IMR-90 (cell line): ENCODE data around the gene PPM1F. TPM values are rescaled to one million over a fixed set of nuclear protein-coding genes. Genes with fewer than 3 reads are reported as not detected.

ENCODE experiments used
- ATAC-seq: fragments of 200-7000 bp; cut with Tn5 transposase; 2 replicates; pipeline ENCODE4 v1.9.1; 2020; ENCODE audit warnings: low read depth, mild to moderate bottlenecking, moderate library complexity
- BruUV-seq: library from RNA; stranded (reverse); fragments of 400-500 nt; replicated peaks from 2 replicates; lab custom pipeline; 2021; lab: Mats Ljungman, UMichigan
- CTCF ChIA-PET: fragments of 300-600 bp; formaldehyde crosslinking; extraction: SDS; loops from one replicate; lab custom pipeline; 2021; ENCODE audit warnings: antibody characterized with exemption; lab: Yijun Ruan, JAX
- POLR2A ChIA-PET: fragments of 300-600 bp; sonication (Branson Sonifier 250); formaldehyde crosslinking; loops from one replicate; lab custom pipeline; 2022; ENCODE audit warnings: antibody characterized with exemption; ENCODE audit not compliant: unreplicated experiment; lab: Charles Lee
- DNase-seq: peaks from one replicate; pipeline ENCODE4 v3.0.0; 2013
- H2AFZ ChIP-seq: replicated peaks from 2 replicates; pipeline ENCODE3; 2013; ENCODE audit warnings: low read length, mild to moderate bottlenecking; ENCODE audit not compliant: poor library complexity
- H2AK5ac ChIP-seq: 2 replicates; pipeline ENCODE4 v1.6.1; 2013; ENCODE audit warnings: low read depth, low read length, inconsistent platforms
- H2AK9ac ChIP-seq: replicated peaks from 2 replicates; pipeline ENCODE3; 2013; ENCODE audit warnings: mild to moderate bottlenecking, low read depth, low read length, moderate library complexity; ENCODE audit not compliant: poor library complexity
- H2BK120ac ChIP-seq: 2 replicates; pipeline ENCODE4 v1.6.1; 2013; ENCODE audit warnings: low read depth, low read length, inconsistent platforms
- H2BK15ac ChIP-seq: 3 replicates; pipeline ENCODE4 v1.6.1; 2013; ENCODE audit warnings: low read depth, low read length, inconsistent platforms
- H2BK20ac ChIP-seq: 2 replicates; pipeline ENCODE4 v1.6.1; 2013; ENCODE audit warnings: low read depth, mild to moderate bottlenecking, inconsistent platforms, low read length, moderate library complexity
- H2BK5ac ChIP-seq: 2 replicates; pipeline ENCODE4 v1.6.1; 2013; ENCODE audit warnings: mild to moderate bottlenecking, low read depth, low read length, inconsistent platforms; ENCODE audit not compliant: poor library complexity, severe bottlenecking
- H3K14ac ChIP-seq: replicated peaks from 2 replicates; pipeline ENCODE4 v1.6.1; 2013; ENCODE audit warnings: low read depth, low read length, inconsistent platforms
- H3K18ac ChIP-seq: 2 replicates; pipeline ENCODE4 v1.6.1; 2013; ENCODE audit warnings: low read depth, low read length, control low read depth
- H3K23ac ChIP-seq: 2 replicates; pipeline ENCODE4 v1.6.1; 2013; ENCODE audit warnings: low read depth, low read length, inconsistent platforms
- H3K27ac ChIP-seq: 2 replicates; pipeline ENCODE4 v1.5.1; 2013; ENCODE audit warnings: mild to moderate bottlenecking, control low read depth, low read length; ENCODE audit not compliant: insufficient read depth
- H3K27me3 ChIP-seq: 2 replicates; pipeline ENCODE4 v1.6.1; 2013; ENCODE audit warnings: low read length; ENCODE audit not compliant: control insufficient read depth, insufficient read depth
- H3K36me3 ChIP-seq: 2 replicates; pipeline ENCODE4 v1.6.1; 2013; ENCODE audit warnings: low read length, mixed read lengths; ENCODE audit not compliant: control insufficient read depth, insufficient read depth
- H3K4ac ChIP-seq: 2 replicates; pipeline ENCODE4 v1.6.1; 2013; ENCODE audit warnings: low read depth, low read length, inconsistent platforms
- H3K4me1 ChIP-seq: 2 replicates; pipeline ENCODE4 v1.6.1; 2013; ENCODE audit warnings: low read length, mixed read lengths; ENCODE audit not compliant: control insufficient read depth, insufficient read depth
- H3K4me2 ChIP-seq: 2 replicates; pipeline ENCODE4 v1.6.1; 2013; ENCODE audit warnings: low read depth, mild to moderate bottlenecking, control low read depth, low read length, moderate library complexity
- H3K4me3 ChIP-seq: 2 replicates; pipeline ENCODE4 v1.5.1; 2013; ENCODE audit warnings: low read depth, mild to moderate bottlenecking, control low read depth, low read length, moderate library complexity; ENCODE audit not compliant: insufficient read depth
- H3K56ac ChIP-seq: 2 replicates; pipeline ENCODE4 v1.6.1; 2013; ENCODE audit warnings: low read length, inconsistent platforms; ENCODE audit not compliant: insufficient read depth; ENCODE audit errors: extremely low read depth
- H3K79me1 ChIP-seq, 2 experiments: 2 replicates each; pipeline ENCODE4 v1.6.1; 2013; ENCODE audit warnings: low read length in 2 of 2, inconsistent platforms in 1 of 2, low read depth in 1 of 2
- H3K9ac ChIP-seq: 2 replicates; pipeline ENCODE4 v1.6.1; 2013; ENCODE audit warnings: low read depth, low read length, control low read depth
- H3K9me1 ChIP-seq: 2 replicates; pipeline ENCODE4 v1.6.1; 2013; ENCODE audit warnings: low read length, inconsistent platforms; ENCODE audit not compliant: insufficient read depth
- H3K9me3 ChIP-seq: 2 replicates; pipeline ENCODE4 v1.6.1; 2013; ENCODE audit warnings: low read length; ENCODE audit not compliant: control insufficient read depth, insufficient read depth
- H4K20me1 ChIP-seq: 2 replicates; pipeline ENCODE4 v1.6.1; 2013; ENCODE audit warnings: low read length, inconsistent platforms; ENCODE audit not compliant: insufficient read depth
- H4K5ac ChIP-seq: 2 replicates; pipeline ENCODE4 v1.6.1; 2013; ENCODE audit warnings: mild to moderate bottlenecking, low read depth, low read length, control low read depth
- H4K8ac ChIP-seq, 2 experiments: 2 replicates each; pipeline ENCODE4 v1.6.1; 2013; ENCODE audit warnings: low read depth in 2 of 2, low read length in 2 of 2, control low read depth in 1 of 2, inconsistent platforms in 1 of 2
- H4K91ac ChIP-seq: 2 replicates; pipeline ENCODE4 v1.6.1; 2013; ENCODE audit warnings: low read depth, low read length, inconsistent platforms; ENCODE audit not compliant: insufficient read depth
- CHD1 ChIP-seq: IDR thresholded peaks from 2 replicates; pipeline ENCODE4 v1.6.1; 2012; ENCODE audit warnings: low read depth, low read length, improper control_type of control experiment
- FOS ChIP-seq: fragments of 150-350 bp; IDR thresholded peaks from 2 replicates; pipeline ENCODE4 v1.6.1; 2016; ENCODE audit warnings: low read depth, low read length
- MAFK ChIP-seq: IDR thresholded peaks from 2 replicates; pipeline ENCODE4 v1.6.1; 2012; ENCODE audit warnings: low read depth, low read length, improper control_type of control experiment
- POLR2A ChIP-seq: IDR thresholded peaks from 2 replicates; pipeline ENCODE4 v1.6.1; 2012; ENCODE audit warnings: mild to moderate bottlenecking, low read depth, low read length
- WGBS, 2 experiments: methylation state at CpG; one replicate each; pipeline versions ENCODE4 v1.1.5 to v1.1.7; 2013; ENCODE audit warnings: missing lambda C conversion rate in 2 of 2; ENCODE audit not compliant: insufficient read length in 1 of 2; ENCODE audit errors: extremely low coverage in 2 of 2; 5-methylcytosine and 5-hydroxymethylcytosine counted together
- dilution Hi-C: fragments of 300-500 bp; cut with HindIII; formaldehyde crosslinking; loops from one replicate; pipeline ENCODE4 v1.14.3; 2018; ENCODE audit warnings: low sequenced_read_pairs; ENCODE audit not compliant: unreplicated experiment
- in situ Hi-C: fragments of 300-500 bp; cut with MboI; formaldehyde crosslinking; loops from 3 replicates; pipeline ENCODE4 v1.14.3; 2019; ENCODE audit warnings: low sequenced_read_pairs, inconsistent platforms, mixed read lengths
- intact Hi-C: fragments of 100-400 bp; cut with micrococcal nuclease; formaldehyde crosslinking; loops from 2 replicates; pipeline ENCODE4 v1.10.0; 2022
- polyA plus RNA-seq, 3 experiments: library from polyadenylated mRNA; depleted of rRNA; stranded (reverse); fragments of >200 nt; gene quantifications; 2 replicates each; pipeline ENCODE4 v1.2.3, GENCODE V29; 2012; ENCODE audit warnings: low replicate concordance in 1 of 3
- total RNA-seq: library from RNA; depleted of rRNA; stranded (reverse); fragments of >200 nt; gene quantifications from 2 replicates; pipeline ENCODE4 v1.2.3, GENCODE V29; 2012

Gene PPM1F
- total and polyA plus RNA-seq, 2 of the 4 experiments (the other 2 are of a cell fraction) = 20.8 to 30.3 TPM

GRCh38 chr22:21942407-21943343, 10.0 kb downstream of the PPM1F start:
- peak overlapping the region; percentile 95 for H3K56ac ChIP-seq
- H3K4me1 ChIP-seq = peaks cover 24% of the 10 kb centered on the region
- peak overlapping the region; percentile 65 for H3K9ac ChIP-seq
- H4K5ac ChIP-seq = peak overlapping the region; percentile 96
- H3K23ac ChIP-seq = peak overlapping the region; percentile 100
- peak overlapping the region; percentile 96 for H2BK20ac ChIP-seq
- peak overlapping the region; percentile 99 for H3K27ac ChIP-seq
- ATAC-seq (peak; percentile 46), DNase-seq (peak; percentile 88)
- BruUV-seq = no TSS peak
- WGBS, 2 experiments = 28% methylated on average over 8 of the region's 19 CpGs; no CpG with 5 or more reads in 1 of the 2 experiments
- peak overlapping the region; percentile 100 for H3K4ac ChIP-seq
- peak overlapping the region; percentile 88 for H3K18ac ChIP-seq
- peak overlapping the region; percentile 60 for H3K4me2 ChIP-seq
- peak overlapping the region; percentile 98; the same call in 2 of the 3 replicates for H2BK15ac ChIP-seq
- H3K79me1 ChIP-seq = peaks cover 29 to 80% of the 10 kb centered on the region in 2 experiments
- peaks cover 9% of the 10 kb centered on the region; the same call in 1 of the 2 replicates for H4K20me1 ChIP-seq
- ChIA-PET POLR2A (no interaction called here), CTCF (interaction anchor here (0.5 to 0.7 kb wide), 3 partner anchors 37 to 794 kb away, joined by 3 read pairs; no protein-coding TSS in a partner anchor)
- H3K14ac ChIP-seq = peak overlapping the region; percentile 99
- H2BK5ac ChIP-seq = peak overlapping the region; percentile 99
- H4K91ac ChIP-seq = peak overlapping the region; percentile 99
- H3K27me3 ChIP-seq = no peaks in the 10 kb centered on the region
- H2BK120ac ChIP-seq = peak overlapping the region; percentile 100
- H3K36me3 ChIP-seq = peaks cover 27% of the 10 kb centered on the region
- peaks cover 32% of the 10 kb centered on the region for H3K9me1 ChIP-seq
- no peak overlapping the region for H3K4me3 ChIP-seq
- dilution Hi-C loops (no loop called here), intact Hi-C loops (no loop called here), in situ Hi-C loops (no loop called here)
- H2AK5ac ChIP-seq = peak overlapping the region; percentile 97
- H2AK9ac ChIP-seq = peak overlapping the region; percentile 97
- peak overlapping the region; percentile 84 to 99 for H4K8ac ChIP-seq
- H3K9me3 ChIP-seq = no peaks in the 10 kb centered on the region
- no peak for TF ChIP-seq CHD1
- no peak for TF ChIP-seq POLR2A
- TF ChIP-seq MAFK = peak; percentile 19; the same call in 1 of the 2 replicates
- peak; percentile 70 for TF ChIP-seq FOS
- peak overlapping the region; percentile 97 for H2AFZ ChIP-seq
